ENCODE results near the gene GSE1.

The GSE1 gene

DNA sequence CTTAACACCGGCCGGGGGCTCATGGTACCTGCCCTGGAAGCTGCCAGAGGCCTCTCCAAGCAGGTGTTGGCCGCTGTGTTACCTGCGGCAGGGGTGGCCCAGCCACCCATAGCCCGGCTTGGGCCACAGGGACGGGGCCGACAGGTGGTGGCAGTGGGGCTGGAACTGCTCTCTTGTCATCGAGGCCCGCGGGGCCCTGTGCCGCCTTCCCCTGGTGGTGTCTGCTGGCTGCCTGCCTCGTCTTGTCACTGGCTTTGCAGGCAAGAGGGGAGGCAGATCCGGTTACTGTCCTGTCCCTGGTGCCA is 27.1 kb downstream of the GSE1 start:
- TF ChIP-seq, protein P1, sequence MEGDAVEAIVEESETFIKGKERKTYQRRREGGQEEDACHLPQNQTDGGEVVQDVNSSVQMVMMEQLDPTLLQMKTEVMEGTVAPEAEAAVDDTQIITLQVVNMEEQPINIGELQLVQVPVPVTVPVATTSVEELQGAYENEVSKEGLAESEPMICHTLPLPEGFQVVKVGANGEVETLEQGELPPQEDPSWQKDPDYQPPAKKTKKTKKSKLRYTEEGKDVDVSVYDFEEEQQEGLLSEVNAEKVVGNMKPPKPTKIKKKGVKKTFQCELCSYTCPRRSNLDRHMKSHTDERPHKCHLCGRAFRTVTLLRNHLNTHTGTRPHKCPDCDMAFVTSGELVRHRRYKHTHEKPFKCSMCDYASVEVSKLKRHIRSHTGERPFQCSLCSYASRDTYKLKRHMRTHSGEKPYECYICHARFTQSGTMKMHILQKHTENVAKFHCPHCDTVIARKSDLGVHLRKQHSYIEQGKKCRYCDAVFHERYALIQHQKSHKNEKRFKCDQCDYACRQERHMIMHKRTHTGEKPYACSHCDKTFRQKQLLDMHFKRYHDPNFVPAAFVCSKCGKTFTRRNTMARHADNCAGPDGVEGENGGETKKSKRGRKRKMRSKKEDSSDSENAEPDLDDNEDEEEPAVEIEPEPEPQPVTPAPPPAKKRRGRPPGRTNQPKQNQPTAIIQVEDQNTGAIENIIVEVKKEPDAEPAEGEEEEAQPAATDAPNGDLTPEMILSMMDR (conservative IDR thresholded peaks at IDR 0.05; ENCODE audit: low read depth, low read length), result no peak
- DNase-seq (ENCODE audit: low read depth), result no peak
- no peak overlapping the region for H3K4me3 ChIP-seq (ENCODE audit: low read depth, low read length)

DNA sequence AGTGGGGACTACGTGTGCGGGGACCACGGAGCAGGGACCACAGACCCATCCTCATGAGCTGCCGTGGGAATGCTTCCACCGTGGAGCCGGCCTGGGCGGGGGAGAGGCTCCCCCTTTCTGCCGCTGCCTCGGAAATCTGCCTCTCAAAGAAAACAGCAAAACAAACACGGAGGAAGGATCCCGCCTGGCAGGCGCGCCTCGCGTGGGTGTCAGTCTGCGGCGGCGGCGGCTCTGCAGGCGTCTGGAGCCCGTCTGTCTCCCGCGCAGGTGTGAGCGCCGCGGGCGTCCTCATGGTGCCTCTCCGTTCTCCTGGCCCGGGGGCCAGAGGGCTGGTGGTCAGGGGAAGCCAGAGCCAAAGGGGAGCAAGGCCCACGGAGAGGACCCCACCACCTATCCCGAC is 27.5 kb downstream of the GSE1 start:
- TF ChIP-seq, protein P1 (conservative IDR thresholded peaks at IDR 0.05; ENCODE audit: low read depth, low read length), result no peak
- DNase-seq (ENCODE audit: low read depth), result no peak
- H3K4me3 ChIP-seq (ENCODE audit: low read depth, low read length), result no peak overlapping the region

DNA sequence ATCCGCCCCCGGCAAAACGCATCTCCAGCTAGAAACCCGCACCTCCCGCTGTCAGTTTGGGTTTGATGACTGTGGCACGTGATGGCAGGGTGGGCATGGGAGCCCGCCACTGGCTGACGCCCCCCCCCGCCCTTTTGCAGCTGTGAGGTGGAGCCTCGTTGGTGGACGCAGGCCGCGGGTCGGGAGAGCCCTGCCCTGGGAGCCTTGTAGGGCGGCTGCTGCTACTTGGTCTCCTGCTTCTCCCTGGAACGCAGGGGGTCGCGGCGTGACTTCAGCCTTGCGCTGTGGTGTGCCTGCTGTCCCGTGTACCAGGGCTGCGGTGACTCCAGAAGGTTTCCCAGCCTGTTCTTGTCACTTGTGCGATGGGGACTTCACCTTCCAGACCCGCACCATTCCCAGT is 28.2 kb downstream of the GSE1 start:
- no peak overlapping the region for H3K4me3 ChIP-seq (ENCODE audit: low read depth, low read length)
- no peak for DNase-seq (ENCODE audit: low read depth)
- TF ChIP-seq, protein P1 (conservative IDR thresholded peaks at IDR 0.05; ENCODE audit: low read depth, low read length), result no peak

DNA sequence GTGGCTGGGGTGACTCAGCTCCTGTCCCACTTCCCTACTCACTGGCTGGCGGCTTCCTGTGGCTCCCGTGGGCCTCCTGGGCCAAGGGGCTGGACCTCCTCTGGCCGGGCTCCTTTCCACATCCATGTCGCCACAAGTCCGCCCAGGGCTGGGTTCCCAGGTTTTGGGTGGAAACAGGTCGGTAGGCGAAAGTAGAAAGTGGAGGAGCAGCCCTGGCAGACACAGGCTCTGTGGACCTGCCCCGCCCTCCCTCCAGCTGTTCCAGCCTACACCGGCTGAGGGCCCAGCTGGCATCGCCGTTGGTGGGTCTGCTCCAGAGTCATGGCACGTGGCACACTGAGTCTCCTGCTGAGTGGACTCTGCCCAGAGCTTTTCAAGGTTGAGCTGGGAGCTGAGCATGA is 28.7 kb downstream of the GSE1 start:
- TF ChIP-seq, protein P1 (conservative IDR thresholded peaks at IDR 0.05; ENCODE audit: low read depth, low read length), result no peak
- DNase-seq (ENCODE audit: low read depth), result no peak
- H3K4me3 ChIP-seq (ENCODE audit: low read depth, low read length), result no peak overlapping the region

DNA sequence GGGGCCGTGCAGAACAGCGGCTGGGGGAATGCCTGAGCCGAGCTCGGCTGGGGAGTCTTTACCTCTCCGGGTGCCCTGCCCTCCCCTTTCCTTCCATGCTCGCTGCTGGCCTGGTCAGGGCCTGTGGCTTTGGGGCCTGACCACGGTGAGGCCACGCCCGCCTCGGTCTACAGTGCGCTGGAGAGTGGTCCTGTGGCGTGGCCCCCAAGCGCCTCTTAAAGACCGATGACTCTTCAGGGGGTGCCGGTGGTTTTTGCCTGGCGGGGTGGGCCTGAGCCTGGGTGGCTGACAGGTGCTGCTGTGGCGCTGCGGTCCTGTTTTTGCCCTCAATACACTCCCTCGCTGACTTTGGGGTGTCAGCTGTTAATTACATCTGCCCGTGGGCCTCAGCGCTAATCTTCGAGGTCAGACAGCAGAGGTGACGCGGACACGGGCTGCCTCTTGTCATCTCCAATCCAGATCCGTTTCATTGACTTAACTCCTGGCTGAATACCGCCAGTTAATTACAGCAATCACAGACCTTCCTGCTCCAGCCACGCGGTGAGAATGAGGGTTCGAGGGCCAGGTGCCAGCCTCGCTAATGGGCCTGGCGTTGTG is 29.7 kb downstream of the GSE1 start:
- TF ChIP-seq, protein P1 (conservative IDR thresholded peaks at IDR 0.05; ENCODE audit: low read depth, low read length), result no peak
- no peak overlapping the region for H3K4me3 ChIP-seq (ENCODE audit: low read depth, low read length)
- no peak for DNase-seq (ENCODE audit: low read depth)

GRCh38 chr16:85643631-85644030 is 30.5 kb downstream of the GSE1 start:
- no peak overlapping the region for H3K4me3 ChIP-seq (ENCODE audit: low read depth, low read length)
- no peak for DNase-seq (ENCODE audit: low read depth)
- TF ChIP-seq, protein P1 (conservative IDR thresholded peaks at IDR 0.05; ENCODE audit: low read depth, low read length), result no peak

- no peak overlapping the region for H3K4me3 ChIP-seq (ENCODE audit: low read depth, low read length)
- DNase-seq (ENCODE audit: low read depth), result no peak
- TF ChIP-seq, protein P1 (conservative IDR thresholded peaks at IDR 0.05; ENCODE audit: low read depth, low read length), result no peak
Observed at GRCh38 chr16:85644093-85644712, 31.1 kb downstream of the GSE1 start.
